GM12874 (cell line): ENCODE measurements around the gene GCK.

Experiments
- TF ChIP-seq, protein P1 (sequence below): IDR thresholded peaks from 2 replicates; pipeline ENCODE4 v1.5.1; 2011; ENCODE audit warnings: low read depth, mild to moderate bottlenecking, control low read depth, low read length, moderate library complexity; ENCODE audit not compliant: insufficient read depth

The GCK gene

DNA sequence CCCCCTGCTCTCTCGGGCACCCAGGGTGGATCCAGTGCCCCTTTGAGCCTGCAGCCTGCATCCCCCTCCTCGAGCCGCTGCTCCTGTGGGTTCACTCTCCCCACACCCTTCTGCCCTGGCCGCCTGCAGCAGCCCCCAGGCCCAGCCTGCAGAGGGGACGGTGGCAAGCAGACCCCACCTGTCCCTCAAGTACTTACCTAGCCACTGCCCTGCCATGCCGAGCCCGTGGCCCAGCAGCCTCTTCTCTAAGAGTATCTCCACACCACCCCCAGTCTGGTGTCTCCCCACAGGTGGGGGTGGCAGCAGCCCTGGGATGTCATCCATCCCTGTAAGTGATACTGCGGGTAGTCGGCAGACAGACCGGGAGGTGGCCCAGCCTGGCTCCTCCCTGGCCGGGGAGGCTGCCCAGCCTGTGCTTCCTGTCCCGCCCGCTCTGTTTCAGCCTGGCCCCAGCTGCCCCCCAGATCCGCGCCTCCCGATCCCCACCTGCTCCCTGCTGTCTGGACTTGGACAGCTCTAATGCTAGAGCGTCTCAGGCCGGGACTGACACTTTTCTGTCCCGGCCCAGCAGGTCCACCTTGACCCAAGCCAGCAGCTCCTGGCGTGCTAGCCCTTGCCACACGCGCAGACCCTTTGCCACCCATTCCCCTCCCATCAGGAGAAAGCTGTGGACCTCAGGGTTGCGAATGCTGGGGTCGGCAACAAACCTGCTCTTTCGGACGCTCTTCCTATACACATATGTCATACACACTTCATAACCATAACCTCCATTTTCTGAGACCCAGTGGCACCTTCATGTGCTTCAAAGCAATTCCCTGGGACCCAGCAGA lies 36.5 kb upstream of the GCK start:
- TF ChIP-seq, protein P1, sequence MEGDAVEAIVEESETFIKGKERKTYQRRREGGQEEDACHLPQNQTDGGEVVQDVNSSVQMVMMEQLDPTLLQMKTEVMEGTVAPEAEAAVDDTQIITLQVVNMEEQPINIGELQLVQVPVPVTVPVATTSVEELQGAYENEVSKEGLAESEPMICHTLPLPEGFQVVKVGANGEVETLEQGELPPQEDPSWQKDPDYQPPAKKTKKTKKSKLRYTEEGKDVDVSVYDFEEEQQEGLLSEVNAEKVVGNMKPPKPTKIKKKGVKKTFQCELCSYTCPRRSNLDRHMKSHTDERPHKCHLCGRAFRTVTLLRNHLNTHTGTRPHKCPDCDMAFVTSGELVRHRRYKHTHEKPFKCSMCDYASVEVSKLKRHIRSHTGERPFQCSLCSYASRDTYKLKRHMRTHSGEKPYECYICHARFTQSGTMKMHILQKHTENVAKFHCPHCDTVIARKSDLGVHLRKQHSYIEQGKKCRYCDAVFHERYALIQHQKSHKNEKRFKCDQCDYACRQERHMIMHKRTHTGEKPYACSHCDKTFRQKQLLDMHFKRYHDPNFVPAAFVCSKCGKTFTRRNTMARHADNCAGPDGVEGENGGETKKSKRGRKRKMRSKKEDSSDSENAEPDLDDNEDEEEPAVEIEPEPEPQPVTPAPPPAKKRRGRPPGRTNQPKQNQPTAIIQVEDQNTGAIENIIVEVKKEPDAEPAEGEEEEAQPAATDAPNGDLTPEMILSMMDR: no peak

DNA sequence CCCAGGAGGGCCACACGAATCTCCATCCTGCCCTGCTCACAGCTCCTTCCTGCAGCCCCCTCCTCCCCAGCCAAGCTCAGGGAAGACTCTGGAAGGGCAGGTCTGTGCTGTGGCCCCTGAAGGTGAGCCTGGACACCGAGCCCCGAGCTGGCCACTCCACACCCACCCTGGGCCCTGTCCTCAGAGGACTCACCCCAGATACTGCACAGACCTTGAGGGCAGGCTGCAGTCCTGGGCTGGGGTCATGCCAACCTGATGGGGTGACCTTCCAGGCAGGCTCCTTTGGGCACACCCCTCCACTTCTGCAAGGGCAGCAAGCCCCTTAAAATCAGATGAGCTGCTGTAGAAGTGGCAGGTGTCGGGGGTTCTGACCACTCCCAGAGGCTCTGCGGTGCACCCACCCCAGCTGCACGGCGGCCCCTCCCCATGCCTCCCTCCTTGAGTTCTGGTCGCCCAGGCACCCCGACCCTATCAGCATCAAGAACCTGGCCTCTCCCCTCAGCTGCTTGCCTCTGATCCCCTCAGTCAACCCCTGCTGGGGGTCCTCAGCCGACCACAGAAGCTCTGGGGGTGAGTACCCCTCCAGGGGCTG lies 35.8 kb upstream of the GCK start:
- TF ChIP-seq, protein P1: no peak

DNA sequence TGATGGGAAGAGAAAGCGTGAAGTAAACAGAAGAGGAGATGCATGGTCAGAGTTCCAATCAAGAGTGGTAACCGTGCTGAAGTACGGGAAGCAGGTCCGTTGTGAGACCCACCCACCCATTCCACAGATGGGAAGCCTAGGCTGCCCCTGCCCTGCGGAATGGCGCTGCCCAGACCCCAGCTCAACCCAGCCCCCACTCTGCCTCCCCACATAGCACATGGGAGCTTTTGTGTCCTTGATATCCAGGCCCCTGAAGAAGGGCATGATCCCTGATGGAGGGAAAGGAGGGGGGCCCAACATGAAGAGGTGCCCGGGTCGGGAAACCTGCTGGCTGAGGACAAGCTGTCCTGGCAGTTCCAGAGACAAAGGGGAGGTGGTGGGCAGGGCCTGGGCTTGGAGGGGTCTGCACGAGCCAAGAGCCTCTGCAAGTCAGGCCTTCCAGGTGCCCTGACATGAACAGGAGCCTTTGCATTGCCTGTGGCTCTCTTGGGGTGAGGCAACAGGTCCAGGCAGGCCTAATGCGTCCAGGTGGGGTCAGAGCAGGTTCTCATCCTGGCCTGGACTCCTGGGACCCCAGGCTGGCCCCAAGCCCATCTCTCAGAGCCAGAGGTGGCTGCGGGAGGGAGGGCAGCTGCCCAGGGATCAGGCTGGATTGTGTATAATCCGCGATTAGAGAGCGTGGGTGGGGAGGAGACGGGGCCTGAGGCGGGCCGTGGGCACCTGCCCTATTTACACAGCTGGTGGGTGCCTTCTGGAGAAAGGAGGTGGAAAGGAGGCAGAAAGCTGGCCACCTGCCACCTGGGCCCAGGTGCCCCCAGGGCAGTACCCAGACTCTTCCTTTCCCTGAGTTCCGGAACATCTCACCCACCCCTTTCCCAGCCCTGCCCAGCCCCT lies 35.1 kb upstream of the GCK start:
- TF ChIP-seq, protein P1: no peak

DNA sequence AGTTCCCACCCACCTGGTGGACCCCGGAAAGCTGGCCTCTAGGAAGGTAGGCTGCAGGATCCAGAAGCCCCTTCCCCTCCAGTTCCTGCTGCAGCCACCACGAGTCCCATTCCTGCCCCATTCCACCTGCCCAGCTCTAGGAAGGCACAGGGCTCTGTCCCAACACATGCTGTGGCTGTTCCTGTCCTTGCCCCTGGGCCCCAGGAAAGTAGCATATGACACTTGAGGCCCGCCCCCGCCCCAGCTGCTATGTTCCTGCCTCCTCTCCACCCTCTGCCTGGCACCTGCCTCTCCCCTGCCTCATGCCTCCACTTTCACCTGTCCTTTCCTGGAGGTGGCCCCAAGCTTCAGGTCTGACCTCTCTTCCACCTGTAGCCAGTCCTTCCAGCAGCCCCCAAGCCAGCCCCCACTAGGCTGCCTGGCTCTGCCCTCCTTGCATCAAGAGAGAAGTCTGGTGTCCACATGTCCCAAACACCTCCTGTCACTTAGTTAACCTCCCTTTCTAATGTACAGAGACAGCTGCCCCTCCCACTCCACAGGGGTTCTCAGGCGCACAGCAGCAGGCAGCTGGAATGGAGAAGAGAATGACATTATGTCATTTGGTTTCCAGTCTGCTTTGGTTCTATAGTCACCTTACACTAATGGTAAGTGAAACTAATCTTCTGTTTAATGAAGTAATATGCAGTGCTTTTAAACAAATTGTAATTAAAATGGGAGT lies 34.3 kb upstream of the GCK start:
- TF ChIP-seq, protein P1: no peak

GRCh38 chr7:44222776-44223261 lies 33.6 kb upstream of the GCK start:
- TF ChIP-seq, protein P1: no peak

DNA sequence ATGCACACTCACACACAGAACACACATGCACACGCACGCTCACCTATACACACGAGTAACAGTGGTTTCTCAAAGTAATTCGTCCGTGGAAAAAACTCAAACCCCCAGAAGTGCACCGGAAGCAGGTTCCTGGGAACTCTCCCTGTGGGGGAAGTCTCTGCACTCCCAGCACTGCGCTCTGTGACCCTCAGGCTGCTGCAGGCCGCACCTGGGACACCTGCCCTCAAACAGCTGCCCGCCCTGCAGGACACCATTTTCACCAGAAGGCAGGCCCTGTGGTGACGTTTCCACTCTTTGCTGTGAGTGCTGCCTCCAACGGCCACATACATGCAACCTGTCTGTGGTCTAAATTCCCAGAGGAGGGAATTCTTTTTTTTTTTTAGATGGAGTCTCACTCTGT lies 32.8 kb upstream of the GCK start:
- TF ChIP-seq, protein P1: no peak
